Ovary (tissue), 9 donors: ENCODE results near the gene SPTBN5. TPM values are rescaled to one million over a fixed set of nuclear protein-coding genes. Genes with fewer than 3 reads are reported as not detected.

Experiments
- DNase-seq, 5 donors: peaks; one replicate each; pipeline ENCODE4 v3.0.0-alpha.2; 2019 to 2020
- H3K27ac ChIP-seq, 2 donors: fragments of 200-600 bp; one replicate each; pipeline versions ENCODE4 v1.5.1 to v1.8.0; 2019 to 2022
- H3K27me3 ChIP-seq: fragments of 200-600 bp; one replicate; pipeline ENCODE4 v1.8.0; 2022
- H3K36me3 ChIP-seq: fragments of 200-600 bp; sonication (generic); one replicate; pipeline ENCODE4 v1.5.1; 2019
- H3K4me1 ChIP-seq: one replicate; pipeline ENCODE4 v1.8.1; 2013; ENCODE audit warnings: mild to moderate bottlenecking, moderate library complexity; ENCODE audit not compliant: insufficient read depth
- H3K4me3 ChIP-seq: fragments of 200-600 bp; sonication (generic); one replicate; pipeline ENCODE4 v1.5.1; 2017
- H3K9me3 ChIP-seq, 2 donors: fragments of 200-600 bp in 1 of 2; sonication (generic) in 1 of 2; one replicate each; pipeline versions ENCODE4 v1.5.1 to v1.8.1; 2013 to 2019; ENCODE audit warnings: mild to moderate bottlenecking in 1 of 2, moderate library complexity in 1 of 2
- EP300 ChIP-seq: sonication (generic); formaldehyde crosslinking; IDR thresholded peaks from one replicate; pipeline ENCODE4 v1.6.1; 2017; ENCODE audit warnings: antibody characterized with exemption
- POLR2A ChIP-seq: fragments of 450-650 bp; IDR thresholded peaks from one replicate; pipeline ENCODE4 v1.6.1; 2017; ENCODE audit warnings: antibody characterized with exemption, mild to moderate bottlenecking, moderate library complexity
- WGBS, 3 donors: extraction: QIAGEN DNeasy Blood & Tissue Kit in 1 of 3; methylation state at CpG; one replicate each; pipeline versions ENCODE4 v1.1.5 to v1.1.7; 2013 to 2017; 5-methylcytosine and 5-hydroxymethylcytosine counted together
- intact Hi-C, 4 donors: fragments of 100-400 bp; cut with DNase I; formaldehyde crosslinking; loops; one replicate each; pipeline versions ENCODE4 v1.11.0 to v1.15.1; 2022 to 2023
- polyA plus RNA-seq, 2 donors: library from polyadenylated mRNA; stranded (reverse); fragments of 200-250 nt in 1 of 2; fragments of 350-450 nt in 1 of 2; fragmentation: Illumina TruSeq in 1 of 2; extraction: RNeasy Lipid Tissue Mini Kit (QIAGEN cat#74804) in 1 of 2; gene quantifications; one replicate each; pipeline ENCODE4 v1.2.3, GENCODE V29; 2013 to 2014
- total RNA-seq, 7 donors: library from RNA; depleted of rRNA in 2 of 7; stranded (reverse); fragments of >200 nt in 2 of 7; fragmentation: NEBNext Ultra II Directional in 3 of 7; extraction: Animal tissue kit (Norgen Biotek cat#: 25700) in 3 of 7; gene quantifications; one replicate each; pipeline versions ENCODE4 v1.1.0 to v1.2.4, GENCODE V29; 2016 to 2023
- TF ChIP-seq, protein P1 (sequence below), 3 donors: fragments of 450-650 bp in 2 of 3; fragments of 200-600 bp in 1 of 3; IDR thresholded peaks; one replicate each; pipeline versions ENCODE4 v1.5.1 to v1.8.0; 2016 to 2022; ENCODE audit warnings: antibody characterized with exemption in 3 of 3, mild to moderate bottlenecking in 1 of 3
- donor health status: DM: no; HTN: no; CAD: no; lungs with moderate emphysema.
- donor health status: DM: no; HTN: no; CAD: no.
- donor health status: Bipolar disorder and iron deficiency.
- donor health status: DM: yes; HTN: yes; CAD: no.
- donor health status: DM: no; HTN: no; CAD: no.
- donor health status: DM: yes; HTN: yes; CAD: no.

The SPTBN5 gene
- total and polyA plus RNA-seq, 9 donors: 0.28 to 1.5 (median 0.77) TPM

DNA sequence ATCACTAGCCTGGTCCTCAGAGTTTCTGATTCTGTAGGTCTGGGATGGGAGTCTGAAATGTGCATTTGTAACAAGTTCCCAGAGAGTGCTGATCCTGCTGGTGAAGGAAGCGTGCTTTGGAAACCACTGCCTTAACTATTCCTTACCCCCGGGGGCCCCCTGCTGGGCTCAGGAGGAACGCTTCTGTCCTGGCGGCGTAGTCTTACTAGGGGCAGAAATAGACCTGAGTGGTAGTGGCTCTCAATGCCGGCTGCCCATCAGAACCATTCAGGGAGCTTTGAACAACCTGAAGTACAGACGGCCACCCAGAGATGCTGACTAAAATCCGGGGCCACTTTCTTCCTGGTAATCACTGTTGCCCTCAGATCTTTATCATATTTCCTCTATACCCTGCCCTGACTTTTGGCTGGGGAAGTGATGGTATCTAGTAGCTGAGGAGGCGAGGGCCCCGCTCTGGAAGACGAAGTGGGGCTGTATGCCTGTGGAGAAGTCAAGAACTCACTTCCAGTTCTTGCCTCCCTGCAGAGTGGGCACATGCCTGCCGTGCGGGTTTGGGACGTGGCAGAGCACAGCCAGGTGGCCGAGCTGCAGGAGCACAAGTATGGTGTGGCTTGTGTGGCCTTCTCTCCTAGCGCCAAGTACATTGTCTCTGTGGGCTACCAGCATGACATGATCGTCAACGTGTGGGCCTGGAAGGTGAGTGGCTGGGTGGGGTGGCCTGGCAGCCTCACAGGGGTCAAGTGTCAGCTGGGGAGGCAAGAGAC is 82.2 kb downstream of the SPTBN5 start:
- intact Hi-C loops: loop anchor here (2.0 to 10.0 kb wide), 6 partner anchors 39 to 257 kb away; partner anchors contain the start of genes TYRO3 (in 3 of the 4) and MAPKBP1 (in 1 of the 4)
- Histone ChIP-seq H3K27me3 (no peaks in the 10 kb centered on the region), H3K9me3 (no peaks in the 10 kb centered on the region), H3K27ac (no peak overlapping the region), H3K4me1 (no peaks in the 10 kb centered on the region), H3K4me3 (no peak overlapping the region), H3K36me3 (no peaks in the 10 kb centered on the region)
- peak; percentile 75 to 92 (median 89) for DNase-seq
- 47 to 52% (median 47%) methylated on average over 18 of the region's 18 CpGs for WGBS, 3 donors
- TF ChIP-seq POLR2A: no peak
- TF ChIP-seq, protein P1, sequence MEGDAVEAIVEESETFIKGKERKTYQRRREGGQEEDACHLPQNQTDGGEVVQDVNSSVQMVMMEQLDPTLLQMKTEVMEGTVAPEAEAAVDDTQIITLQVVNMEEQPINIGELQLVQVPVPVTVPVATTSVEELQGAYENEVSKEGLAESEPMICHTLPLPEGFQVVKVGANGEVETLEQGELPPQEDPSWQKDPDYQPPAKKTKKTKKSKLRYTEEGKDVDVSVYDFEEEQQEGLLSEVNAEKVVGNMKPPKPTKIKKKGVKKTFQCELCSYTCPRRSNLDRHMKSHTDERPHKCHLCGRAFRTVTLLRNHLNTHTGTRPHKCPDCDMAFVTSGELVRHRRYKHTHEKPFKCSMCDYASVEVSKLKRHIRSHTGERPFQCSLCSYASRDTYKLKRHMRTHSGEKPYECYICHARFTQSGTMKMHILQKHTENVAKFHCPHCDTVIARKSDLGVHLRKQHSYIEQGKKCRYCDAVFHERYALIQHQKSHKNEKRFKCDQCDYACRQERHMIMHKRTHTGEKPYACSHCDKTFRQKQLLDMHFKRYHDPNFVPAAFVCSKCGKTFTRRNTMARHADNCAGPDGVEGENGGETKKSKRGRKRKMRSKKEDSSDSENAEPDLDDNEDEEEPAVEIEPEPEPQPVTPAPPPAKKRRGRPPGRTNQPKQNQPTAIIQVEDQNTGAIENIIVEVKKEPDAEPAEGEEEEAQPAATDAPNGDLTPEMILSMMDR (IDR thresholded peaks at IDR 0.05): peak; percentile 70 to 90 (median 89)

DNA sequence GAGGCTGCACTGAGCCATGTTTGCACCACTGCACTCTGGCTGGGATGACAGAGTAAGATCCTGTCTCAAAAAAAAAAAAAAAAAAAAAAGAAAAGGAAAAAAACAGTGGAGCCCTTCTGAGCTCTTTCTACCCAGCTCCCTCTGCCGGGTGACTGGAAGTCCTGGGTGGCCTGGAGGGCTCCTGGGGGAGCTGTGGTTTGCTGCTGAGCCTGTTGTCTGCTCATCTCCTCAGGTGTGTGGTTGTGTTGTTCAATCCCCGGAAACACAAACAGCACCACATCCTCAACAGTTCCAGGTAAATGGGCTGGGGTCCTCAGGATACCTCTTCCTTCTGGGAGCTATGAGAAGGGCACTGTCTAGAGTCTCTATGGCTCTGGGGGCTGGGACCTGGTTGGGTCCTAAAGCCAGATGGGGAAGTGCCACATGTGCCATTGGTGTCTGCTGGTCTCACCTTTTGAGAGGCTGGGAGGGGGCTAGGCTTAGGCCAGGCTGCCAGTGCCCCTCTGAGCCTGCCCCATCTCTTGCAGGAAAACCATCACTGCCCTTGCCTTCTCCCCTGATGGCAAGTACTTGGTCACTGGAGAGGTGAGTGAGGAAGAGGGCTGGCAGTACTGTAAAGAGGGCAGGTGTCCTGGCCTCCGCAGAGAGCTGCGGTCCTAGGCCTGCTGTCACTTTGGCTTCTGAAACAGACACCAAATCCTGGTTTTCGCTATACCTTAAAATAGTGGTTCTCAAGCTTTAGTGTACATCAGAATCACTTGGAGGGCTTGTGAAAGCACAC is 83.0 kb downstream of the SPTBN5 start:
- no peak overlapping the region for H3K4me3 ChIP-seq
- DNase-seq: no peak
- no peaks in the 10 kb centered on the region for H3K27me3 ChIP-seq
- no peak for TF ChIP-seq POLR2A
- TF ChIP-seq EP300: no peak
- H3K4me1 ChIP-seq: no peaks in the 10 kb centered on the region
- 87 to 90% (median 89%) methylated on average over 5 of the region's 5 CpGs for WGBS, 3 donors
- intact Hi-C loops: loop anchor here (2.0 to 10.0 kb wide), 6 partner anchors 38 to 256 kb away; partner anchors contain the start of genes TYRO3 (in 3 of the 4) and MAPKBP1 (in 1 of the 4)
- no peaks in the 10 kb centered on the region for H3K9me3 ChIP-seq
- H3K27ac ChIP-seq: no peak overlapping the region
- no peaks in the 10 kb centered on the region for H3K36me3 ChIP-seq

DNA sequence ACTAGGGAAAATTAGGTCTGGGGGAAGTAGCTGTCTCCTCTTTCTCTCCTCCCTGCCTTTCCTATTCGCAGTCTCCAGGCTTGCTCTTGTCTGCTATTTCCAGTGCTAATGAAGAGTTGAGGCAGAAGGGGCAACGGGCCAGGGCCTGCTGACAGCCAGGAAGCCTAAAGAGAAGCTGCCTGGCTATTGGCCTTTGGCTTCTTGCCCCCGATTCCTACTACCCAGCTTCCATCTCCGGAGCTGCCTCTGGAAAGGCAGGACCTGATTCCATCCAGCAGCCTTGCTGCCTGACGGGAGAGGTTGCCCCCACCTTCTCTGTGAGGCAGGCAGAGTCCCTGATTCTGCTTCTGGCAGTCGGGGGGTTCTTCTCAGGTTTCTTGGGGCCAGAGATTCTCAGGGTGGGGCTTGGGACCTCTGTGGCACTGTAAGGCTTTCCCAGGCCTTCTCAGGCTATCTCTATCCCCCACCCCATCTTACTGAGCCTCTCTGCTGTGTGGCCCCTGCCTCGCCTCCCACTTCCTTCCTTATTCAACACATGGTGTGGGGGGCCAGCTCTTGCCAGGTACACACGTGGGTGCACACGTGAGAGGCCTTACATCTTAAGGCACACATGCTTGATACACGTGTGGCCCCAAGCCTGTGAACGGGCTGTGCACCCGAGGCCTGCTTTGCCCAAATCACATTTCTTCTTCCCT is 84.2 kb downstream of the SPTBN5 start:
- no peak for DNase-seq
- intact Hi-C loops: loop anchor here (2.0 to 10.0 kb wide), 6 partner anchors 37 to 255 kb away; partner anchors contain the start of genes TYRO3 (in 3 of the 4) and MAPKBP1 (in 1 of the 4)
- Histone ChIP-seq H3K36me3 (no peaks in the 10 kb centered on the region), H3K4me1 (no peaks in the 10 kb centered on the region), H3K4me3 (no peak overlapping the region), H3K9me3 (no peaks in the 10 kb centered on the region), H3K27me3 (no peaks in the 10 kb centered on the region), H3K27ac (no peak overlapping the region)
- 63 to 69% (median 68%) methylated on average over 12 of the region's 12 CpGs for WGBS, 3 donors
- TF ChIP-seq, protein P1 (IDR thresholded peaks at IDR 0.05): no peak
- no peak for TF ChIP-seq POLR2A
- TF ChIP-seq EP300: no peak

DNA sequence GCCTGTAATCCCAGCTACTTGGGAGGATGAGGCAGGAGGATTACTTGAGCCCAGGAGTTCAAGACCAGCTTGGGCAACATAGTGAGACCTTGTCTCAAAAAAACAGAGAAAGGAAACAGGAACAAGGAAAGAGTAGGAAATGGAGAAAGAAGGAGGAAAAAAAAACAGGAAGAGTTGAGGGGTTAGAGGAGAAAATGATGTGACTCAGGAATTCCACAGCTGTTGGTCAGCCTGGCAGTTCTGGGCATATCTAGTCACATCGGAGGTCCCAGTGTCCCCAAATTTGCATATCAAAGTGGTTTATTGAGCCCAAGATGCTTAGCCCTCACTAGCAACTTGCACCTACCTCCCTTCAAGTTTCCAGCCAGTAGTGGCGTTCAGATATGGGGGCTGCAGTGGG is 84.7 kb downstream of the SPTBN5 start:
- Histone ChIP-seq H3K27ac (no peak overlapping the region), H3K4me1 (no peaks in the 10 kb centered on the region), H3K27me3 (no peaks in the 10 kb centered on the region), H3K9me3 (no peaks in the 10 kb centered on the region), H3K4me3 (no peak overlapping the region), H3K36me3 (no peaks in the 10 kb centered on the region)
- no peak for DNase-seq
- 87 to 91% (median 89%) methylated on average over 2 of the region's 2 CpGs for WGBS, 3 donors
- intact Hi-C loops: no loop called here
- TF ChIP-seq EP300: no peak
- TF ChIP-seq, protein P1 (IDR thresholded peaks at IDR 0.05): no peak
- TF ChIP-seq POLR2A: no peak
